ENCODE results near the gene BICC1. TPM values are rescaled to one million over a fixed set of nuclear protein-coding genes. Genes with fewer than 3 reads are reported as not detected.

BICC1 gene
- total and polyA plus RNA-seq, 2 of the 8 experiments (the other 6 are each of a cell fraction or from before 2014, with no cell fraction given) = 0.20 to 0.73 TPM

GRCh38 chr10:58853668-58854067 is 341.0 kb downstream of the BICC1 start:
- H3K4me1 ChIP-seq (replicated peaks in 1 of 4; ENCODE audit: control insufficient read depth in 3 of 4, insufficient read depth in 4 of 4, low read length in 3 of 4) = peaks cover 0 to 6% (median 3%) of the 10 kb centered on the region in 4 experiments; a peak in 3 of 7 replicates
- H3K79me1 ChIP-seq (ENCODE audit: low read depth, low read length) = no peaks in the 10 kb centered on the region
- no peaks in the 10 kb centered on the region for H4K20me1 ChIP-seq (replicated peaks in 1 of 2; ENCODE audit: control insufficient read depth in 1 of 2, insufficient read depth in 2 of 2, low read length in 2 of 2)
- no peaks in the 10 kb centered on the region for H3K36me3 ChIP-seq (ENCODE audit: control insufficient read depth in 2 of 4, insufficient read depth in 4 of 4, low read length in 3 of 4)
- no peak overlapping the region for H2BK15ac ChIP-seq (ENCODE audit: low read length)
- no peak overlapping the region for H4K8ac ChIP-seq (ENCODE audit: extremely low read depth, insufficient read depth, low read length)
- no peak overlapping the region for H3K9ac ChIP-seq (replicated peaks in 1 of 4; ENCODE audit: extremely low read depth in 1 of 4, low read depth in 3 of 4, low read length in 3 of 4)
- H3K9me3 ChIP-seq (ENCODE audit: insufficient read depth in 2 of 2, low read depth in 1 of 2, low read length in 1 of 2) = peaks cover 0 to 3% of the 10 kb centered on the region in 2 experiments; a peak in 1 of 4 replicates
- no peaks in the 10 kb centered on the region for H3K23me2 ChIP-seq (ENCODE audit: low read depth, low read length)
- no peak overlapping the region for H3K4ac ChIP-seq (replicated peaks; ENCODE audit: insufficient read length, low read depth, low read length)
- no peak overlapping the region for H2BK12ac ChIP-seq (ENCODE audit: low read depth, low read length)
- no peak overlapping the region for H3K27ac ChIP-seq (ENCODE audit: low read depth, low read length)
- no peak overlapping the region for H4K5ac ChIP-seq (ENCODE audit: insufficient read length, low read depth, low read length)
- no peak overlapping the region for H2AK5ac ChIP-seq (ENCODE audit: low read depth, low read length)
- TF ChIP-seq HDAC2 (IDR thresholded peaks at IDR 0.05; ENCODE audit: borderline replicate concordance in 1 of 2, low read depth in 2 of 2, low read length in 2 of 2) (no peak), SRF (IDR thresholded peaks at IDR 0.05; ENCODE audit: low read depth, low read length) (no peak), CREB1 (IDR thresholded peaks at IDR 0.05) (no peak), JUN (IDR thresholded peaks at IDR 0.05; ENCODE audit: low read depth, low read length) (no peak), NRF1 (IDR thresholded peaks at IDR 0.05; ENCODE audit: low read depth, low read length) (no peak), SAP30 (IDR thresholded peaks at IDR 0.05; ENCODE audit: insufficient read depth, insufficient replicate concordance, low read length) (no peak), ASH2L (IDR thresholded peaks at IDR 0.05; ENCODE audit: low read length) (no peak), SIX5 (IDR thresholded peaks at IDR 0.05; ENCODE audit: low read depth, low read length) (no peak), RNF2 (IDR thresholded peaks at IDR 0.05; ENCODE audit: borderline replicate concordance, low read depth, low read length, missing control alignments, poor library complexity, severe bottlenecking) (no peak), FOSL1 (IDR thresholded peaks at IDR 0.05; ENCODE audit: insufficient read depth, low read depth, low read length) (no peak)
- H2BK5ac ChIP-seq (ENCODE audit: low read depth, low read length) = no peak overlapping the region
- H3K18ac ChIP-seq (ENCODE audit: extremely low read depth, low read length) = no peak overlapping the region
- no peak overlapping the region for H3K4me2 ChIP-seq (ENCODE audit: insufficient read depth in 1 of 2, low read depth in 2 of 2, low read length in 2 of 2)
- H3K27me3 ChIP-seq (replicated peaks in 1 of 4; ENCODE audit: control insufficient read depth in 3 of 4, extremely low read depth in 1 of 4, insufficient read depth in 3 of 4, low read length in 3 of 4) = no peaks in the 10 kb centered on the region
- POLR2A ChIA-PET (ENCODE audit: partially characterized antibody) = interaction anchor here (1.0 kb wide), 1 partner anchor 9 kb away, joined by 3 read pairs; no protein-coding TSS in a partner anchor
- H3K14ac ChIP-seq (ENCODE audit: insufficient read length) = no peak overlapping the region
- no peak overlapping the region for H2AFZ ChIP-seq (ENCODE audit: low read length)
- H3K4me3 ChIP-seq (ENCODE audit: extremely low read depth in 1 of 4, insufficient read depth in 2 of 4, low read depth in 3 of 4, low read length in 4 of 4) = no peak overlapping the region
- no peak overlapping the region for H2BK20ac ChIP-seq (ENCODE audit: low read length)
- DNase-seq (ENCODE audit: low read depth in 1 of 2, low spot score in 2 of 2) (no peak), FAIRE-seq (no peak)
- no peak overlapping the region for H3K56ac ChIP-seq (replicated peaks; ENCODE audit: insufficient read length, low read depth, low read length)
- 75% methylated on average over 2 of the region's 2 CpGs; no CpG with 5 or more reads in 1 of the 2 experiments for WGBS, 2 experiments (ENCODE audit: extremely low coverage in 1 of 2, insufficient coverage in 1 of 2, insufficient read length in 1 of 2, insufficient replicate concordance in 2 of 2, low coverage in 1 of 2, low lambda C conversion rate in 2 of 2, missing lambda C conversion rate in 1 of 2)
- CTCF ChIA-PET (ENCODE audit: partially characterized antibody) = interaction anchor here (0.9 to 1.2 kb wide), 2 partner anchors 13 to 70 kb away, joined by 3 read pairs; no protein-coding TSS in a partner anchor
- H2BK120ac ChIP-seq (replicated peaks; ENCODE audit: low read depth, low read length) = no peak overlapping the region
- H4K91ac ChIP-seq (replicated peaks; ENCODE audit: insufficient read length, low read length) = no peak overlapping the region
- no peak overlapping the region for H3K23ac ChIP-seq (ENCODE audit: insufficient read length)
- no peaks in the 10 kb centered on the region for H3K79me2 ChIP-seq (ENCODE audit: control insufficient read depth in 1 of 2, insufficient read depth in 2 of 2, low read length in 2 of 2)
